SW480 (cell line): ENCODE results near the gene GNB1L.
"Not testable (repeated sequence)": the region's sequence is repeated elsewhere in the genome, so short reads cannot be mapped to it uniquely, and the experiment has no call there.

Experiments
- DNase-seq: peaks from one replicate; pipeline ENCODE4 v3.0.0-alpha.2; 2016; ENCODE audit warnings: low spot score

GNB1L gene

DNA sequence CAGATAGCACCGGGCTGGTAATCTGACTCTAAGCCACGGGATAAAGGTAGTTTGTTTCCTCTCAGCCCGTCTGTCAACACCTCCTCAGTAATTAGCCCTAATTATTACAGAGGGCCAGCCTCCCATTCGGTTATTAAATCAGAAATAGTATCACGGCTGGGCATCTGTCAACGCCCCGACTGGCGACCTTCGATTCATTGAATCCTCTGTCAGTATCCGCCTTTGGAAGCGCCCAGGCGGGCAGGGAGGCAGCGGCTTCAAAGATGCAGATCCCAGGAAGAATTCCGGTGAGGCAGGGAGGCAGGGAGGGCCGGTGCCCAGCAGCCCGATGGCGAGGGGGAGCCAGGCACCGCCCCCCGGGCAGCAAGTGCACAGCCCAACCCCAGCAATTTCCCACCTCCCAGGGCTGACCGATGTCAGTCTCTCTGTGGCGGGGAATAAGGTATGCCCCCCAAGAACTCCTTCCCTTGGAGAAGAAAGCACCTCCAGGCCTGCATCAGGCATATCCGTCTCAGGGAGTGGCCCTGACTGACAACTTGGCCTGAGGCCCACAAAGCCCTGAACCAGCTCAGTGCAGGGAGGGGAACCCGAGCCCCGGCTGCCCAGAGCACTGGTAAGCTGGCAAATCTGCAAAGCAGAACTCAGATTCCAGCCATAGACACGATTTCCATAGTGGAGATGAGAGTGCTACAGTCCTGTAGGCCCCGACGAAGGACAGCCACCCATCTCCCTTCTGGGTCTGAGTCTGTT lies 11.4 kb downstream of the GNB1L start:
- DNase-seq: no peak

DNA sequence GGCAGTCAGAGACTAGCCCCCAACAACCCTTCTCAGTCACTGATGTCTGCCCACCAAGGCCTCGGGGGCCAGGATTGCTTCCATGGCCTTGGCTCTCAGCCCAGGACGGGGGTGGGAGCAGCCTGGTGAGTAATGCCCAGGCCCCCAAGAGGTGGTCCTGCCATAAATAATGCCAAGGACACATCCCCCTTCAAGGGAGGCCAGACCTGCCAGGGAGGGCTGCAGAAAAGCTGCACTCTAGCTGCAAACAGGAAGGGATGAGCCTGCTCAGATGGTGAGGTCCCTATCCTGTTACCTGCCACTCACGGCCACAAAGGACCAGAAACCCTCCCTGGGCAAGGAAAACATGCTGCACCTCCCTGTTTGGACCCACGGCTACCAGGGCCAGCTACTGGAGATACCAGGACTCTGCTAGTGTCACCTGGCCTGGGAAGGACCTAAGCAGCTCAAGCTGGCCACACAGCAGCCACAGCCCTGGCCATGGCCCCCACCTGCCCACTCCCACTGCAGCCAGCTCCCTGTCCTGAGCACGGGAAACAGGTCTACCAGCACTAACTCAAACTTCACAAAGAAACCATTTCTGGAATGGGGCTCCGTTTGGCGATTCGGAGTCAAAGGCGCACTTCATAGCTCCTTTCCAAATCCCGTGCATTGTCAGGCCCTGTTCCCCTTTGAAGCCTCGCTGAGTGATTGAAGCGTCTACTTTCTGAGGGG lies 12.1 kb downstream of the GNB1L start:
- DNase-seq: no peak

DNA sequence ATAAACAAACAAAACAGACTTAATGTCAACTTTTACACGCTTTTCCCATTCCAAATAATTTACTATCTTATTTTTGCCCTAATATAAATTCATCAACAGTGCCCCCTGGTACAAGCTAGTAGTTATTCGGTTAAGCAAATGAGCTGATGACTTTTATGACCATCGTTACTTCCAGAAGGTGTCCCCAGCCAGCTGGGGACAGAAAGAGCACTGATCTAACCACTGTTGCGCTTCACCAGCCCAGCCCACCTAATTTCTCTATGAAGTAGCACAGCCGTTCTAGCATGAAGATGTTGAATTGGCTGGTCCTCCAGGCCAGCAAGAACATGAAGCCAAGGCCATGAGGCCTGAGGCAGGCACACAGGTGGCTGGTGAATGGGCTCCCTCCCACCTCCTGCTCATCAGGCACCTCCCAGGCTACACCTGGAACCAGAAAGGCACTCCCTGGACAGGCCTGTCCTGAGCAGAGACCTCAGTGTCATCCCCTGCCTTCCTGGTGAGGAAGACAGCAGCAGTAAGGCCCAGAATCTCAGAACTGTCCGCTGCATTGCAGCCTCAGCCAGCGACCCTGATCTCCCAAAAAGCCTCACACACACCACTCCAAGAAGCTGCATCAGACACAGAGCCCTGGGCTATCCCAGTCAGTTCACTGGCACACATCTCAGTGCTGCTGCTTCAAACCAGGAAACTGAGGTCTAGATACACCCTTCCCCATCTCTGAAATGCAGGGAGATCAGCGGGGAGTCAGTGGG lies 12.9 kb downstream of the GNB1L start:
- no peak for DNase-seq

DNA sequence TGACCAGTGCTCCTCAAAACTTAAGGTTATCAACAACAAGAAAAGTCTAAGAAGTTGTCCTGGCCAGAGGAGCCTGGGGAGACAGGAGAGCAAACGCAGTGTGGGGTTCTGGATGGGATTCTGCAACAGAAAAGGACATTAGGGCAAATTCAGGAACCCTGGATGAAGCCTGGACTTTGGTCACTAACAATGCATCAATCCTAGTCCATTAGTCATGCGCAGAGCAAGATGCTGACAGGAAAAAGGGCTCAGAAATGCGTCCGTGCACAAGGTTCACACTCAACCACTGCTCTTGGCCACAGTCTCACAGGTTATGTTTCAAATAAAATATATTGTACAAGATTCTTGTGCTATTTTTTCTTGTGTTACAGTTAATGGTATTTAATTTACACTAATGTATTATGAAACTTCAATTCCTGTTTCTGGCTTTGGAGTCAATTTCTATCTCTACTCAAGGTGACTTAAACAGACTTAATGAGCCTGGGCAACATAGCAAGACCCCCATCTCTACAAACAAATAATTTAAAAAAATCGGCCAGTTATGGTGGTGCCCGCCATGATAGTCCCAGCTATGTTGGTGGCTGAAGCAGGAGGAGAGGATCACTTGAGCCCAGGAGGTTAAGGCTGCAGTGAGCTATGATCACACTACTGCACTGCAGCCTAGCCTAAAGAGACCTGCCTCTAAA lies 13.6 kb downstream of the GNB1L start:
- no peak for DNase-seq

DNA sequence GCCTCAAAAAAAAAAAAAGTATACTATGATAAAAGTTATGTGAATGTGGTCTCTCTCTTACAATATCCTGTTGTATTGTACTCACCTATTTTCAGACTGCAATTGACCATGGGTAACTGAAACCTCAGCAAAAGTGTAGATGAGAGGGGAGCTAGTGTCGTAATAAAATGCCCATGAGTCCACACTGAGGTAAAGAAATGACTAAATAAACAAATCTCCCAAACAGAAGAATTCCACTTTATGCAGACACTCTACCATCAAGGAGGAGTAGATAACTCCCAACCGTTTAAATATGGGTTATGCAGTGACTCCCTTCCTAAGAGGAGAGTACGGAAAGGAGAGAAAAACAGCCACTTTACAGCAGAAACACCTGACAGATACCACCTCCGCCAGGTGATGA lies 14.6 kb downstream of the GNB1L start:
- DNase-seq: no peak

DNA sequence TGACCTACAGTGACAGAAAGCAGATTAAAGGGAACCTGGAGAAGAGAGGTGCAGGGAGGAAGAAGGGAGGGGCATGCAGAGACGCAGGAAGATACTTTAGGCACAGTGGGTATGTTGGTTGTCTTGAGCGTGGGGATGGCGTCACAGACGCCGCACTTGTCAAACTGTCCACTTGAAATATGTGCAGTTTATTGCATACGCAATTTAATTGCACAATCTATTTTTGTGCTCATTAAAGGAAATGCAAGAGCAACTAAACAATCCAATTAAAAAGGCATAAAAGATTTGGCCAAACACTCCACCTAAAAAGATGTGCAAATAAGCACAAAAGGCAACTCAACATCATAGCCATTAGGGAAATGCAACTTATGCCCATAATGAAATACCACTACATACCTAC lies 16.8 kb downstream of the GNB1L start:
- DNase-seq: no peak

DNA sequence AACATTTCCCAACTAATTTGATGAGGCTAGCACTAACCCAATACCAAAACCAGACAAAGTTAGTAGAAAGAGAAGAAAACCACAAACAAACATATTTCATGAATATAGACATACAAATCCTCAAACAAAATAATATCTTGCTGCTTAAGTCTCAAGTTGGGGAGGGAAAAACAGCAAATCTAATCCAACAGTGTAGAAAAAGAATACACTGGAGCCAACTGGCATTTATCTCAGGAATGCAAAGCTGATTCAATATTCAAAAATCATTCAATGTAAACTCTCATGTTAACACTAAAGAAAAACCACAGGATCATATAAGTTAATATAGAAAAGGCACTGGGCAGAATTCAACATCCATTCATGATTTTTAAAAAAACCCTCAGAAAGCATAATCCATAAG lies 18.2 kb downstream of the GNB1L start:
- no peak for DNase-seq

DNA sequence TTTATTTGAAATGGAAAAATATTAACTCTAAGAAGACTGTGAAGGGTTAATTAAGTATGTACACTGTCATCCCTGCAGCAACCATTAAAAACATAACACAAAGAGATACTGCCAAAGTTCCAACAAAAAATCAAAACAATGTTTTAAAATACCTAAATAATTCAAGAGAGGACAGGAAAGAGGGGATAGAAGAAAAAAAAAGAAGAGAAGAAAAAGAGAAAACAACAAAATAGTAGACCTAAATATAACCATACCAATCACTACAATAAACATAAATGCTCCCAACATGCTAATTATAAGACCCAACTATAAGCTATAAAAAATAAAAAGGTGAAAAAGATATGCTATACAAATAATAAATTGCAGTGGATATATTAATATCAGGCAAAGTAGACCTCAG lies 20.1 kb downstream of the GNB1L start:
- DNase-seq: no peak

DNA sequence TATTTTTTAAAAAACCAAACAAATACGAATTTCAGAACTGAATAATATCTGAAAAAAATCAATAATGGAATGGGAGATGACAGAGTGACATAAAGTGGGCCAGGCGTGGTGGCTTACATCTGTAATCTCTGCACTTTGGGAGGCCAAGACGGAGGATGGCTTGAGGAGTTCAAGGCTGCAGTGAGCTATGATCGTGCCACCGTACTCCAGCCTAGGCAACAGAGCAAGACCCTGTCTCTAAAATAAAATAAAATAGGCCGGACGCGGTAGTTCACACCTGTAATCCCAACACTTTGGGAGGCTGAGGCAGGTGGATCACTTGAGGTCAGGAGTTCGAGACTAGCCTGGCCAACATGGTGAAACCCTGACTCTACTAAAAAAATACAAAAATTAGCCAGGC lies 21.3 kb downstream of the GNB1L start:
- DNase-seq: not testable (repeated sequence)

DNA sequence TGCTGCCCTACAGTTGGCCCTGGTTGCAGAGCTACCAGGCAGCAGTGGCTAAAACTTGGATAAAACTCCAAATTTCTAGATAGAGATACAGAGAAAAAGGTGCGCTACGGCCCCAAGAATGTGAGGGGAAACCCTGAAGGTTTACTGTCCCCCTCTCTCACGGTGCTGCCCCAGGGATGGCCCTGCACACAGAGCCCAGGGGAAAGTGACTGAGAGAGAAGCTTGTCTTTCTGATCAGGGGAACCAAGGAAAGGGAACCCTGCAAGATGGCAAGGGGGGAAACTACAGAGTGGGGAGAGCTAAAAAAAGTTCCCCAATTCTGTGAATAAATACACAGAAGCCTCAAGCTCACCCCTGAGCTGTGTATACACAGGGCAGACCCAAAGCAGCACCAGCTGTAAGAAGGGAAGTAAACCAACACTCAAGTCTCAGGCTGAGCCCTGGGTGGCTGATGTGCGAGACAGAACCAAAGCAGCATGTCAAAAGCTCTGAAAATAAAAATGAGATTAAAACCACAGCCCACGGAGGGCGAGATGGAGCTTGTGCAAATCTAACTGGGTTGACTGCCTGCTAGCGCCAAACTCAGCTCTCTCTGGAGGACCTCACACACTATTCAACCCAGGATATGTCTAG lies 22.1 kb downstream of the GNB1L start:
- no peak for DNase-seq

DNA sequence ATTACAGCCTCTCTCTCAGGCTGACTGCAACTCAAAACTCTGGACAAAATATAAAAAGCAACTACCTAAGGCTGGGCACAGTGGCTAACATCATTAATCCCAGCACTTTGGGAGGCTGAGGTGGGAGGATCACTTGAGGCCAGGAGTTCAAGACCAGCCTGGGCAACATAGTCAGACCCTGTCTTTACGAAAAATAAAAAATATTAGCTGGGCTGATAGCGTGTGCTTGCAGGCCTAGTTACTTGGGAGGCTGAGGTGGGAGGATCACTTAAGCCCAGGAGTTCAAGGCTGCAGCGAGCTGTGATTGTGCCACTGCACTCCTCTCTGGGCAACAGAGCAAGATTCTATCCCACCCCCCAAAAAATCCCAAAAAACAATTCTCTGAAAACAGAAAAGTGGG lies 22.7 kb downstream of the GNB1L start:
- not testable (repeated sequence) for DNase-seq

DNA sequence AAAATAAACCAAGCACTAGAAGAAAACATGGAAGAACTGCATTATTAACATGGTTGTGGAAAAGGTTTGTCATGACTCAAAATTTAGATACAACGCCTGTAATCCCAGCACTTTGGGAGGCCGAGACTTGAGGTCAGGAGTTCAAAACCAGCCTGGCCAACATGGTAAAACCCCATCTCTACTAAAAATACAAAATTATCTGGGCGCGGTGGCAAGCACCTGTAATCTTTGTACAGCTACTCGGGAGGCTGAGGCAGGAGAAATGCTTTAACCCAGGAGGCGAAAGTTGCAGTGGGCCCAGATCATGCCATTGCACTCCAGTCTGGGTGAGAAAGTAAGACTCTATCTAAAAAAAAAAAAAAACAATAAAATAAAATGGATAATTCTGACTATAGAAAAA lies 23.7 kb downstream of the GNB1L start:
- DNase-seq: no peak

DNA sequence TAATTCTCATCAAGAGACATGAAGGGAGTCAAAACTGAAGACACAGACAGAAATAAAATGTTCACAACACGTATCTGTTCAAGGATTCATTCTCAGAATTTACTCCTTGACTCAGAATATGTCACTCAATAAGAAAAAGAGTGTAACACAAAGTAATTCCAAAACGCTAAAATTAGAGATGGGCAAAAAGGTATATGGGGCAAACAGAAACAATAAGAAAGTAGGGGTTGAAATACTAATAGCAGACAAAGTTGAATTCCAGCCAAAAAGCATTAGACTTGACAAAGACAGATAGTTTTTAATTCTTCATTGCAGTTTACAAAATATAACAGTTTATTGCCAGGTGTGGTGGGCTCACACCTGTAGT lies 26.7 kb downstream of the GNB1L start:
- DNase-seq: no peak

DNA sequence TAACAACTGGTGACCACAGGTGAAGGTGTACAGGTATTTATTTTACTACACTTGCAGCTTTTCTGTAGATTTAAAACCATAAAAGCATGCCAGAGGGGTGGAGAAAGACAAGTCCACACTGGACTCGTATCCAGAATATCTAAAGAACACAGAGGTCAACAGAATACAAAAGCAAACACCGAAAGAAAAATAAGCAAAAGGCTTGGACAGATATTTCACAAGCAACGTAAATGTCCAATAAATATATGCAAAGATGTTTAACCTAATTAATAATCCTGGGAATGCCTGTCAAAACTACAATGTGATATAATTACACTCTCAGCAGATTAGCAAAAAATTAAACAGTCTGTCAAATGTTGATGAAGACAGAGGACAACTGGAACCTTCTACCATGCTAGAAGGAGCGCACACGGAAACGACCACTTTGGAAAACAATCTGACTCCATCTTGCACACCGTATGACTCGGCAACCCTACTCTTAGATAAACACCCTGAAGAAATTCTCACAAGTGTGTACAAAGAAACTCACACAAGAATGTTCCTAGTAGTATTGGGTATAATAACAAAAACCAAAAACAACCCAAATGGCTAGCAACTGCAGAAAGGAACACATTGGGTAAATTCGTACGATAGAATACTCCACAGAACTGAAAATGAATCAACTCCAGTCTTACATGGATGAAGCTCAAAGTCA lies 27.2 kb downstream of the GNB1L start:
- no peak for DNase-seq

DNA sequence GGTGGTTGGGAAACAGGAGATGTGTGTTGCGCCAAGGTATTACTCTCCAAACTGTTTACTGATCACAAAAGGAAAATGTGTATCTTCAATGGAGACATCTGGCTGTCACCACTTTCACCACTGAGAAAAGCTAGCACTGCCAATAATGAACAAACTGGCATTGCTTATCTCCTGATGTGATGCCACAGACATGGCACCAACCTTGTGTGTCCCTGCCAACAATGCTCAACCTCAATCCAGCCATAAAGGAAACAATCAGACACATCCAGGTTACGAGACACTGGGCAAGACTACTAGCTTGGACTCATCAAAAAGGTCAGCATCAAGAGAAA lies 28.1 kb downstream of the GNB1L start:
- DNase-seq: no peak

DNA sequence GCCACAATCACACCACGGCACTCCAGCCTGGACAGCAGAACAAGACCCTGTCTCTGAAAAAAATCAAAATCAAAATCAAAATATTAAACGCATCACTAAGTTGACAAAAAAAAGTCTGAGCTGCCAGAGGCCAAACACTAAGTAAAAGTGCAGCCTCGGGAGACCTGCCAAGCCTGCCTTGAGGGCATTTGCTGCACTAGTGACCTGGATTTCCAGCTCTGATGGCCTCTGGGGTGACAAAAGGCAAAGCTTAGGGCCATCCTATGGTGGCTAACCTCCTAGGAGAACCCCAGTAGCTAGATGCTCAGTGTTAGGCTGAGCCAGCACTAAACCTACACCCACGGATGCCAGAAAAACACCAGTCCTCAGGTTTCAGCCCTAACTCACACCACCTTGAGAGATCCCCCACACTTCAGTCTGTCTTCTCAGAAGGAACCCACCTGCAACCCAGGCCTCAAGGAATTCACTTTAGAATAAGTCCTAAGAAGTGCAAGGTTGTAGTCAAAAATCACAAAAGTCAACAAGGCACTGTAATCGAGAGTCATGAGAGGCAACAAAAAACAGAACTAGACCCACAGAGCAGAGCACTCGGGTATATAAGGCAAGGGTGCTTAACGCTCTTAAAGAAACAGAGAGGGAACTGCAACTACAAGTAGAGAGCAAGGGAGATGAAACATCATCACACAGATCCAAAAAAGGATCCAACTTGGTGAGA lies 28.6 kb downstream of the GNB1L start:
- DNase-seq: no peak

DNA sequence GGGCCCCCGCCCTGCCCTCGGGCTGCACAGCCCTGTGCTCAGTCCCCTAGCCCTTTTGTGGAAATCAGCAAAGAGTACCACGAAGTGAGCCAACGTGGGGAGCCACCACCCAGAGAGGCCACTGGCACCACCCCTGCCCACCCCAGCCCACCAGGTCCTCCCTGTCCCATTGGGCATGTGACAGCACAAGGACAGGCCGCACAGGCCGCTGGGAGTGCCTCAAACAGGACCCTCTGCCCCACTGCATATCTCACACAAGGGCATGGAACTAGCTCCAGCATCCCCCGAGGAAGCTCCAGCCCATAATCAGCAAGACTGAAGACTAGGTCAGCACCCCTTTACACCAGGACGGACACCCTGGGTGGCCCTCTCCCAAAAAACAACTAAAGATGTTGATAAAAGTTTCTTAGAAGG lies 29.7 kb downstream of the GNB1L start:
- no peak for DNase-seq

DNA sequence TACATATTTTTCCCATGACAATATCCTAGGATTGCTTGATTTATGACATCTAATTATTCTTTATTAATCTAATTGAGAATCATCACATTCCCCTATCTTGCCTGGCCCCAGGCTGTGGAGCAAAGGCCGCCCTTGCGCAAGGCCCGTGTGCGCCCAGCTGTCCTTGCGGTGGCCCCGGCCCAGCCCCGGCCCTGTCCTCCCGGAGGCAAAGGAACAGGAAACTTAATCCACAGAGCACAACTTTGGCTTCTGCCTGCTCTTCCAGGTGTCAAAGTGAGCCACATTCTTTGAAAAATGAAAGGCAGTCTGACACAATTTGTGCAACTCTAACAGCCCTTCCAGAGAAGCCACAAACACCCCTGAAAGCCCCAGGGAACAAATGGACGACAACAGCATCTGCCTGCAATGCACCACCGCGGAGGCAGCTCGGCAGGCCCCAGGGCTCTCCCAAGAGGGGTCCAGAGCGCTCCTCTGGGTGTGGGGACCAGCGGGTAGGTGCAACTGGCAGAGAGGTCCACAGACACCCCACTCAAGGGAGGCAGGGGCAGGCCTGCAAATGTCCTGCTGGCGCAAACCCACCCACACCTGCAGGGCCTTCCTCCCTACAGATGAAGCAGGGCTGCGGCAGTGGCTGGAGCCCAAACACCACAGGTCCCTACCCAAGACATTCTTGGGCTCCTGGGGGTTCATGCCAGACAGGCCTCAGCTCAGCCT lies 30.3 kb downstream of the GNB1L start:
- DNase-seq: no peak

DNA sequence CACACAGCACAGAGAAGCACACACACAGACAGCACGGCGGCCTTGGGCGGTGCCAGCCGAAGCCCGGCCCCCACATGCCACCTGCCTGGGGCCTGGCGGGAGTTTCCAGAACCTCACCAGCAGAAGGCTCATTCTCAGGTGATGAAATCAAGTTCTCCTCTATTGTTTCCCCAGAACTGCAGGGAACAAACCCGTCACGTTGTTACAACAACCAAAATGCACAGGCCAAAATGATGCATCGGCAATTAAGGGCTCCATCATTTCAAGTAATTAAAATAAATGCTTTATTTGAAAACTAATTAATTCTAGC lies 30.8 kb downstream of the GNB1L start:
- no peak for DNase-seq

DNA sequence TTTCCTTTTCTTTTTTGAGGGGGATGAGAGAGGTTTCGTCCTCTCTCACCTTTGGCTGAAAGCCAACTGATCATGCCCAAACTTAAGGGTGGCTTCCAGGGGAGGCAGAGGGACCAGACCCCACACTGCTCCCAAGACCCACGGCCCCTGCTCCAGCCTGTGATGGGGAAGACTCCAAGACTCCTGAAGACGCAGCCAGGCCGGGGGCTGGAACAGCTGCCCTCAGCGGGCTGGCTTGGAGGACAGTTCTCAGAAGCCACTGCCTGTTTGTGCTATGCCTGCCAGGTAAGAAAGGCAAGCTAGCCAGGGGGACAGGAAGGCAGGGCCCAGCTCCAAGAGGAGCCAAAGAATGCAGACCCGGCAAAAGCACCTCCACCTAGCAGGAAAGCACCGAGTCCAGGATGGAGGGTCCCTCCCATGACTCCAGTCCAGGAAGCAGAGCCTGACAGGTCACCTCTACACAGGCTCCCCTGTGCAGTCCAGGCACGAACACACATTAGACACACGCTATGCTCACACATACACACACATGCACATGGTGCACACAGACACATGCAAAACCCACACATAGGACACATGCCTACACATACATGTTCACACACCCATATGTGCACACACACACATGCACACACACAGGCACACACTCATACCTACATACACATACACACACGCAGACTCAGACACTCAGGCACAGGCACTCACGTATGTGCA lies 31.3 kb downstream of the GNB1L start:
- DNase-seq: no peak
